HepG2 (cell line): ENCODE measurements around the gene EPB41L5. TPM values are rescaled to one million over a fixed set of nuclear protein-coding genes. Genes with fewer than 3 reads are reported as not detected.

Source experiments
- polyA plus RNA-seq, 8 experiments: library from polyadenylated mRNA; depleted of rRNA in 3 of 8; stranded (reverse) in 7 of 8; unstranded in 1 of 8; fragments of >200 nt; fragmentation: Illumina TruSeq in 4 of 8; extraction: Trizol in 4 of 8; gene quantifications; 2 replicates each; pipeline versions ENCODE4 v1.2.1 to v1.2.3, GENCODE V29; 2011 to 2016; ENCODE audit warnings: low read depth in 4 of 8, missing spikeins in 1 of 8, mixed read lengths in 1 of 8; ENCODE audit not compliant: insufficient read depth in 1 of 8
- small RNA-seq, 3 experiments: library from RNA; depleted of rRNA; stranded (forward); fragments of <200 nt; gene quantifications; one replicate each; pipeline ENCODE3, GENCODE V24; 2012; ENCODE audit warnings: low read depth in 2 of 3, low replicate concordance in 1 of 3; ENCODE audit not compliant: insufficient read length in 3 of 3, insufficient read depth in 2 of 3
- total RNA-seq, 5 experiments: library from RNA; depleted of rRNA; stranded (reverse); fragments of >200 nt; fragmentation: Illumina TruSeq; extraction: Trizol; gene quantifications; 2 replicates each; pipeline ENCODE4 v1.2.3, GENCODE V29; 2016; ENCODE audit warnings: low read depth in 1 of 5

EPB41L5 gene
- total and polyA plus RNA-seq, 2 of the 13 experiments (the other 11 are each of a cell fraction or from before 2014, with no cell fraction given), result 40.5 to 47.5 TPM

Small RNA genes lying within 50 kb of the gene (small RNA-seq; reads per million reads assigned to genes)
- gene MTND4LP14 (0 reads per million in 3 experiments), gene RF00019 (0 reads per million in 3 experiments)

Other genes starting within 250 kb of the EPB41L5 start
- 3.5 and 7.0 TPM in 2 replicates for gene TMEM185B, start 210.3 kb downstream of the EPB41L5 start, total RNA-seq (2016; rRNA removed; fragmentation: Illumina TruSeq; extraction: Trizol)
- 5.6 and 5.7 TPM in 2 replicates for gene TMEM185B, start 210.3 kb downstream of the EPB41L5 start, polyA plus RNA-seq (2011; rRNA removed)
- gene RALB, start 239.8 kb downstream of the EPB41L5 start, total RNA-seq (2016; rRNA removed; fragmentation: Illumina TruSeq; extraction: Trizol), result 43.2 and 65.4 TPM in 2 replicates
- gene RALB, start 239.8 kb downstream of the EPB41L5 start, polyA plus RNA-seq (2011; rRNA removed), result 28.5 and 37.8 TPM in 2 replicates